Spinal cord (tissue), 10 donors: ENCODE measurements around the gene ABL1. TPM values are rescaled to one million over a fixed set of nuclear protein-coding genes. Genes with fewer than 3 reads are reported as not detected.

Source experiments
- DNase-seq, 6 donors: peaks; one replicate each; pipeline versions ENCODE4 v3.0.0 to v3.0.0-alpha.2; 2013 to 2015; ENCODE audit warnings: low spot score in 6 of 6, low read depth in 4 of 6
- H3K27ac ChIP-seq: one replicate; pipeline ENCODE4 v1.5.1; 2013; ENCODE audit warnings: low read depth, low read length, control low read depth
- H3K27me3 ChIP-seq: one replicate; pipeline ENCODE4 v1.6.1; 2013; ENCODE audit warnings: low read length; ENCODE audit not compliant: control insufficient read depth, insufficient read depth
- H3K36me3 ChIP-seq: one replicate; pipeline ENCODE4 v1.6.1; 2013; ENCODE audit warnings: low read length; ENCODE audit not compliant: control insufficient read depth, insufficient read depth
- H3K4me1 ChIP-seq: one replicate; pipeline ENCODE4 v1.6.1; 2013; ENCODE audit warnings: low read length; ENCODE audit not compliant: control insufficient read depth, insufficient read depth
- H3K4me3 ChIP-seq: one replicate; pipeline ENCODE4 v1.5.1; 2013; ENCODE audit warnings: low read depth, low read length, control low read depth
- H3K9me3 ChIP-seq: one replicate; pipeline ENCODE4 v1.6.1; 2013; ENCODE audit warnings: low read length; ENCODE audit not compliant: control insufficient read depth, insufficient read depth
- WGBS: methylation state at CpG from one replicate; pipeline ENCODE4 v1.1.5; 2013; ENCODE audit warnings: missing lambda C conversion rate; ENCODE audit not compliant: insufficient coverage; 5-methylcytosine and 5-hydroxymethylcytosine counted together
- polyA plus RNA-seq, 2 donors: library from polyadenylated mRNA; unstranded; fragments of 120-200 nt; gene quantifications; one replicate each; pipeline ENCODE4 v1.2.1, GENCODE V29; 2013; ENCODE audit not compliant: insufficient read length in 2 of 2
- total RNA-seq, 2 donors: library from RNA; depleted of rRNA in 1 of 2; stranded (reverse); fragments of 120-200 nt in 1 of 2; fragments of >200 nt in 1 of 2; gene quantifications; one replicate each; pipeline versions ENCODE4 v1.2.3 to v1.2.4, GENCODE V29; 2013 to 2014
- donor health status: healthy.

Gene ABL1
- total and polyA plus RNA-seq, 4 donors = 36.6 to 72.7 (median 63.6) TPM

GRCh38 chr9:130868230-130868629 lies 33.2 kb downstream of the ABL1 start:
- Histone ChIP-seq H3K27me3 (no peaks in the 10 kb centered on the region), H3K4me1 (peaks cover 57% of the 10 kb centered on the region), H3K9me3 (no peaks in the 10 kb centered on the region), H3K36me3 (peaks cover 28% of the 10 kb centered on the region), H3K4me3 (no peak overlapping the region), H3K27ac (no peak overlapping the region)
- WGBS = 45% methylated on average over 2 of the region's 3 CpGs
- no peak for DNase-seq

- no peak overlapping the region for H3K27ac ChIP-seq
- no peak overlapping the region for H3K4me3 ChIP-seq
- H3K27me3 ChIP-seq = no peaks in the 10 kb centered on the region
- H3K4me1 ChIP-seq = peaks cover 59% of the 10 kb centered on the region
- peak in 2 of 6 donors; percentile 65 to 75 for DNase-seq
- H3K36me3 ChIP-seq = peaks cover 24% of the 10 kb centered on the region
- 74% methylated on average over 7 of the region's 8 CpGs for WGBS
- H3K9me3 ChIP-seq = no peaks in the 10 kb centered on the region
These were observed 34.2 kb downstream of the ABL1 start for GRCh38 chr9:130869250-130869649.

- Histone ChIP-seq H3K27ac (peak overlapping the region; percentile 49), H3K4me1 (peaks cover 59% of the 10 kb centered on the region), H3K9me3 (no peaks in the 10 kb centered on the region), H3K36me3 (peaks cover 35% of the 10 kb centered on the region), H3K27me3 (no peaks in the 10 kb centered on the region), H3K4me3 (no peak overlapping the region)
- 35% methylated on average over 15 of the region's 17 CpGs for WGBS
- DNase-seq = peak in 3 of 6 donors; percentile 81 to 91 (median 90)
These were observed 35.7 kb downstream of the ABL1 start for GRCh38 chr9:130870491-130871381.

DNA sequence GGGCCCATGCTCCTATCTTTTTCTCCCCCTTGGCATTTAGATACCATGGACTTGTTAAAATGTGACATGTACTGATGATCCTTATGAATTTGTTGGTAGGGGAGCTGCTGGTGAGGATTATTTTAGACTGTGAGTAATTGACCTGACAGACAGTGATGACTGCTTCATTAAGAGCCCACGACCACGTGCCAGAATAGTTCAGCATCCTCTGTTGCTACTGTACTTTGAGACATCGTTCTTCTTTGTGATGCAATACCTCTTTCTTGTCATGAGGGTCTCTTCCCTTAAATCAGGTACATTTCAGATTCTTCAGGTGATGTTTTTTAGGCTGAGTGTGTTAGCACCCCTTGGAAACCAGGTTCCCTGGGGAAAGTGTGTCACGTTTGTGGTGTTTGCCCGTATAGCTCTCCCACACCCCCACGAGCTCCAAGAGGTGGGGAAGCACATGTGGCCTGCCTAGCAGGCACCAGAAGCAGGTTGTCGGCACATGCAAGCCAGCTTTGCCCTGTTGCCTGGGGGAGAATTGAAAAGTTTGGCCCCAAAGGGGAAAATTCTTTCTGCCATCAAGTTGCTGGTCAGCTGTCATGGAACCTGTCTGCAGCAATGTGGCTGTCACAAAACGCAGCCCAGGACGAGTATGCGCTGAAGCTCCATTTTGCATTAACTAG lies 36.5 kb downstream of the ABL1 start:
- WGBS = 57% methylated on average over 3 of the region's 10 CpGs
- Histone ChIP-seq H3K4me3 (no peak overlapping the region), H3K36me3 (peaks cover 38% of the 10 kb centered on the region), H3K4me1 (peaks cover 59% of the 10 kb centered on the region), H3K27ac (no peak overlapping the region), H3K9me3 (no peaks in the 10 kb centered on the region), H3K27me3 (no peaks in the 10 kb centered on the region)
- DNase-seq = no peak

- no peak overlapping the region for H3K27ac ChIP-seq
These were observed 37.0 kb downstream of the ABL1 start for GRCh38 chr9:130872093-130872492.

GRCh38 chr9:130872508-130872907 lies 37.5 kb downstream of the ABL1 start:
- peaks cover 41% of the 10 kb centered on the region for H3K36me3 ChIP-seq
- no peaks in the 10 kb centered on the region for H3K9me3 ChIP-seq
- no peak for DNase-seq
- WGBS = 58% methylated on average over 7 of the region's 9 CpGs
- no peak overlapping the region for H3K27ac ChIP-seq
- H3K4me1 ChIP-seq = peaks cover 59% of the 10 kb centered on the region
- H3K27me3 ChIP-seq = no peaks in the 10 kb centered on the region
- H3K4me3 ChIP-seq = no peak overlapping the region

More at GRCh38 chr9:130872093-130872492, 37.0 kb downstream of the ABL1 start:
- H3K27me3 ChIP-seq = no peaks in the 10 kb centered on the region
- 89% methylated on average over 12 of the region's 15 CpGs for WGBS
- peaks cover 59% of the 10 kb centered on the region for H3K4me1 ChIP-seq
- DNase-seq = no peak
- peaks cover 38% of the 10 kb centered on the region for H3K36me3 ChIP-seq
- H3K4me3 ChIP-seq = no peak overlapping the region
- no peaks in the 10 kb centered on the region for H3K9me3 ChIP-seq

DNA sequence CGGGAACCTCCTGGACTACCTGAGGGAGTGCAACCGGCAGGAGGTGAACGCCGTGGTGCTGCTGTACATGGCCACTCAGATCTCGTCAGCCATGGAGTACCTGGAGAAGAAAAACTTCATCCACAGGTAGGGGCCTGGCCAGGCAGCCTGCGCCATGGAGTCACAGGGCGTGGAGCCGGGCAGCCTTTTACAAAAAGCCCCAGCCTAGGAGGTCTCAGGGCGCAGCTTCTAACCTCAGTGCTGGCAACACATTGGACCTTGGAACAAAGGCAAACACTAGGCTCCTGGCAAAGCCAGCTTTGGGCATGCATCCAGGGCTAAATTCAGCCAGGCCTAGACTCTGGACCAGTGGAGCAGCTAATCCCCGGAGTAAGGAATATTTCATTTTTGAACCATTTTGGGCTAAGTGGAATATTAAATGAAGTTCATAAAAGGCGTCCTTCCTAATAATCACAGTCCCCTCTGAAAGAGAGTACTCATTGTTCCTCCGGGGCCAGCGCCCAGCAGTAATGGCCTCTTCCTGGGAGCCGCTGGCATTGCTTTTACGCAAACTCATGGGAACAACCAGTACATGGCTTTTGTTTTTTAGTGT lies 38.0 kb downstream of the ABL1 start:
- 69% methylated on average over 9 of the region's 15 CpGs for WGBS
- DNase-seq = peak in 2 of 6 donors; percentile 71 to 83
- Histone ChIP-seq H3K9me3 (no peaks in the 10 kb centered on the region), H3K4me3 (no peak overlapping the region), H3K27me3 (no peaks in the 10 kb centered on the region), H3K36me3 (peaks cover 44% of the 10 kb centered on the region), H3K4me1 (peaks cover 56% of the 10 kb centered on the region), H3K27ac (no peak overlapping the region)

- H3K36me3 ChIP-seq = peaks cover 52% of the 10 kb centered on the region
These were observed 38.9 kb downstream of the ABL1 start for GRCh38 chr9:130873966-130874365.

GRCh38 chr9:130874783-130875182 lies 39.7 kb downstream of the ABL1 start:
- no peak overlapping the region for H3K27ac ChIP-seq
- no peaks in the 10 kb centered on the region for H3K9me3 ChIP-seq
- no peak overlapping the region for H3K4me3 ChIP-seq
- H3K4me1 ChIP-seq = peaks cover 39% of the 10 kb centered on the region
- peaks cover 55% of the 10 kb centered on the region for H3K36me3 ChIP-seq
- DNase-seq = no peak
- WGBS = 92% methylated on average over 4 of the region's 5 CpGs
- no peaks in the 10 kb centered on the region for H3K27me3 ChIP-seq

More at GRCh38 chr9:130873966-130874365, 38.9 kb downstream of the ABL1 start:
- no peak overlapping the region for H3K27ac ChIP-seq
- H3K4me3 ChIP-seq = no peak overlapping the region
- 76% methylated on average over 5 of the region's 8 CpGs for WGBS
- no peaks in the 10 kb centered on the region for H3K9me3 ChIP-seq
- H3K4me1 ChIP-seq = peaks cover 47% of the 10 kb centered on the region
- no peaks in the 10 kb centered on the region for H3K27me3 ChIP-seq
- DNase-seq = no peak
